PC-3 (cell line): ENCODE results near the gene SPIB. TPM values are rescaled to one million over a fixed set of nuclear protein-coding genes. Genes with fewer than 3 reads are reported as not detected.

ENCODE experiments used
- ATAC-seq: fragments of 200-7000 bp; cut with Tn5 transposase; 2 replicates; pipeline ENCODE4 v1.9.1; 2020; ENCODE audit warnings: mild to moderate bottlenecking, moderate library complexity
- BruUV-seq: library from RNA; stranded (reverse); fragments of 400-500 nt; replicated peaks from 2 replicates; lab custom pipeline; 2021; lab: Mats Ljungman, UMichigan
- CTCF ChIA-PET: fragments of 300-600 bp; sonication (Branson Sonifier 250); formaldehyde crosslinking; loops from one replicate; lab custom pipeline; 2022; ENCODE audit warnings: antibody characterized with exemption; lab: Charles Lee
- POLR2A ChIA-PET: fragments of 300-600 bp; sonication (Branson Sonifier 250); formaldehyde crosslinking; loops from one replicate; lab custom pipeline; 2022; ENCODE audit warnings: antibody characterized with exemption; ENCODE audit not compliant: unreplicated experiment; lab: Charles Lee
- DNase-seq: peaks from one replicate; pipeline ENCODE4 v3.0.0-alpha.2; 2015
- H2AFZ ChIP-seq: fragments of 300-600 bp; sonication (generic); 2 replicates; pipeline ENCODE4 v1.6.0; 2016; ENCODE audit warnings: antibody characterized with exemption, low read length
- H3F3A ChIP-seq: fragments of 300-600 bp; sonication (generic); one replicate; pipeline ENCODE4 v1.6.0; 2017; ENCODE audit warnings: antibody characterized with exemption, low read length, control low read depth, mild to moderate bottlenecking; ENCODE audit not compliant: unreplicated experiment
- H3K27ac ChIP-seq: fragments of 300-600 bp; sonication (generic); 2 replicates; pipeline ENCODE4 v1.5.1; 2016; ENCODE audit warnings: mild to moderate bottlenecking, low read length
- H3K27me3 ChIP-seq: fragments of 300-600 bp; sonication (generic); 2 replicates; pipeline ENCODE4 v1.6.1; 2016; ENCODE audit warnings: low read length, mixed read lengths
- H3K36me3 ChIP-seq: fragments of 300-600 bp; sonication (generic); 2 replicates; pipeline ENCODE4 v1.6.1; 2016; ENCODE audit warnings: low read depth, mixed run types, low read length, mixed read lengths
- H3K4me1 ChIP-seq: fragments of 300-600 bp; sonication (generic); 2 replicates; pipeline ENCODE4 v1.5.1; 2016; ENCODE audit warnings: low read length; ENCODE audit not compliant: insufficient read depth
- H3K4me2 ChIP-seq: fragments of 300-600 bp; sonication (generic); 2 replicates; pipeline ENCODE4 v1.6.0; 2016; ENCODE audit warnings: low read length
- H3K4me3 ChIP-seq: fragments of 300-600 bp; sonication (generic); 2 replicates; pipeline ENCODE4 v1.5.1; 2016; ENCODE audit warnings: mild to moderate bottlenecking, low read length, mixed read lengths
- H3K79me2 ChIP-seq: fragments of 300-600 bp; sonication (generic); 2 replicates; pipeline ENCODE4 v1.6.1; 2017; ENCODE audit warnings: low read length, mixed read lengths
- H3K9ac ChIP-seq: fragments of 300-600 bp; sonication (generic); 2 replicates; pipeline ENCODE4 v1.6.0; 2016; ENCODE audit warnings: mild to moderate bottlenecking, low read length
- H3K9me2 ChIP-seq: fragments of 300-600 bp; sonication (generic); replicated peaks from 2 replicates; pipeline ENCODE4 v1.6.1; 2016; ENCODE audit warnings: mixed run types, low read length, mixed read lengths
- H3K9me3 ChIP-seq: fragments of 300-600 bp; sonication (generic); 2 replicates; pipeline ENCODE4 v1.6.1; 2016; ENCODE audit warnings: low read length, mixed read lengths
- H4K20me1 ChIP-seq: fragments of 300-600 bp; sonication (generic); 2 replicates; pipeline ENCODE4 v1.6.1; 2016; ENCODE audit warnings: low read length, mixed read lengths
- EZH2 ChIP-seq: fragments of 300-600 bp; sonication (generic); IDR thresholded peaks from one replicate; pipeline ENCODE4 v1.6.1; 2017; ENCODE audit warnings: antibody characterized with exemption, mild to moderate bottlenecking, low read length; ENCODE audit not compliant: unreplicated experiment
- EZH2phosphoT487 ChIP-seq: fragments of 300-600 bp; sonication (generic); IDR thresholded peaks from 2 replicates; pipeline ENCODE4 v1.6.1; 2018; ENCODE audit warnings: mild to moderate bottlenecking, antibody characterized with exemption, low read length, borderline replicate concordance
- intact Hi-C: fragments of 100-400 bp; cut with micrococcal nuclease; formaldehyde crosslinking; loops from 2 replicates; pipeline ENCODE4 v1.9.0; 2023
- total RNA-seq: library from RNA; depleted of rRNA; stranded (reverse); fragments of >200 nt; gene quantifications from 2 replicates; pipeline ENCODE4 v1.2.3, GENCODE V29; 2014
- TF ChIP-seq, protein P1 (sequence below): fragments of 300-600 bp; sonication (generic); conservative IDR thresholded peaks from 2 replicates; pipeline ENCODE4 v1.5.1; 2017; ENCODE audit warnings: antibody characterized with exemption, low read depth, mild to moderate bottlenecking, low read length

SPIB gene
- total RNA-seq, 1 experiment from 2014 or later = not detected

DNA sequence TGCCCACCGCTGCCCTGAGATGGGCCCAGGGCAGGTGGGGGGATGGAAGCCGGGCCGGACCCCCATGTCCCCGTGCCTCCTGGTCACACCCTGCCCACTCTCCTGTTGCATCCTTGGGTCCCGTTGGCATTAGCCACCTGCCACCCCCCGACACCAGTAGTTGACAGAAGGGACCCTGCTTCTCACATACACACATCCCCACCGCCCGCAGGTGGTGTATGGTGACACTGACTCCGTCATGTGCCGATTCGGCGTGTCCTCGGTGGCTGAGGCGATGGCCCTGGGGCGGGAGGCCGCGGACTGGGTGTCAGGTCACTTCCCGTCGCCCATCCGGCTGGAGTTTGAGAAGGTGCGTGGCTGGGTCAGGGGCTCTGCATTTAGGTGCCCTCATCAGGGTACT, 5.2 kb upstream of the SPIB start:
- BruUV-seq = no TSS peak

DNA sequence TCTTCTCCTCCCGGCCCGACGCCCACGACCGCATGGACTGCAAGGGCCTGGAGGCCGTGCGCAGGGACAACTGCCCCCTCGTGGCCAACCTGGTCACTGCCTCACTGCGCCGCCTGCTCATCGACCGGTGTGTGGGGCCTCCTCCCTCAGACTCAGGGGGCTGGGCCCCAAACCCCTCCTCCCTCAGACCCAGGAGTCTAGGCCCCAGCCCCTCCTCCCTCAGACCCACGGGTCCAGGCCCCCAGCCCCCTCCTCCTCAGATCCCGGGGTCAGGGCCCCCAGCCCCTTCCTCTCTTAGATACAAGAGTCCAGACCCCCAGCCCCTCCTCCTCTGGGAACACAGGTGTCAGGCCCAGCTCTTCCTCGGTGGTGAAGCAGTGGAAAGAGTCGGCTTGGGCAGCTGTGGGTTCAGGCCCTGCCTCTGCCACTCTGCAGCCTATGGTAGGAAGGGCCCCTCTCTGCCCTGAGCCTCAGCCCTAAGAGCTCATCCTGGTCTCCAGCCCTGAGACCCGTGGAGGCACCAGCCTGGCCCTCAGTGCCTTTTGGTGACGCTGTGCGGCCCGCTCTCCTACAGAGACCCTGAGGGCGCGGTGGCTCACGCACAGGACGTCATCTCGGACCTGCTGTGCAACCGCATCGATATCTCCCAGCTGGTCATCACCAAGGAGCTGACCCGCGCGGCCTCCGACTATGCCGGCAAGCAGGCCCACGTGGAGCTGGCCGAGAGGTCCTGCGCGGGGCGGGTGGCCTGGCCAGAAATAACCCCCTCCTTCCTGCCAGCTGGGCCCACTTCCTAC, 3.7 kb upstream of the SPIB start:
- Histone ChIP-seq H3K9ac (no peak overlapping the region), H3F3A (no peaks in the 10 kb centered on the region), H3K4me2 (no peak overlapping the region), H3K4me1 (no peaks in the 10 kb centered on the region; the same call in 1 of the 2 replicates), H3K27ac (no peak overlapping the region), H3K9me3 (no peaks in the 10 kb centered on the region), H3K36me3 (peaks cover 27% of the 10 kb centered on the region), H3K79me2 (no peaks in the 10 kb centered on the region), H3K27me3 (peaks cover 23% of the 10 kb centered on the region), H4K20me1 (no peaks in the 10 kb centered on the region), H3K4me3 (no peak overlapping the region), H2AFZ (no peak overlapping the region), H3K9me2 (no peaks in the 10 kb centered on the region)
- CTCF ChIA-PET = interaction anchor here (0.6 to 0.8 kb wide), 2 partner anchors 45 to 68 kb away, joined by 3 to 7 read pairs; no protein-coding TSS in a partner anchor
- no peak for TF ChIP-seq EZH2phosphoT487
- TF ChIP-seq, protein P1, sequence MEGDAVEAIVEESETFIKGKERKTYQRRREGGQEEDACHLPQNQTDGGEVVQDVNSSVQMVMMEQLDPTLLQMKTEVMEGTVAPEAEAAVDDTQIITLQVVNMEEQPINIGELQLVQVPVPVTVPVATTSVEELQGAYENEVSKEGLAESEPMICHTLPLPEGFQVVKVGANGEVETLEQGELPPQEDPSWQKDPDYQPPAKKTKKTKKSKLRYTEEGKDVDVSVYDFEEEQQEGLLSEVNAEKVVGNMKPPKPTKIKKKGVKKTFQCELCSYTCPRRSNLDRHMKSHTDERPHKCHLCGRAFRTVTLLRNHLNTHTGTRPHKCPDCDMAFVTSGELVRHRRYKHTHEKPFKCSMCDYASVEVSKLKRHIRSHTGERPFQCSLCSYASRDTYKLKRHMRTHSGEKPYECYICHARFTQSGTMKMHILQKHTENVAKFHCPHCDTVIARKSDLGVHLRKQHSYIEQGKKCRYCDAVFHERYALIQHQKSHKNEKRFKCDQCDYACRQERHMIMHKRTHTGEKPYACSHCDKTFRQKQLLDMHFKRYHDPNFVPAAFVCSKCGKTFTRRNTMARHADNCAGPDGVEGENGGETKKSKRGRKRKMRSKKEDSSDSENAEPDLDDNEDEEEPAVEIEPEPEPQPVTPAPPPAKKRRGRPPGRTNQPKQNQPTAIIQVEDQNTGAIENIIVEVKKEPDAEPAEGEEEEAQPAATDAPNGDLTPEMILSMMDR = peak; percentile 73
- peak; percentile 24 for DNase-seq
- intact Hi-C loops = no loop called here
- peak; percentile 32; the same call in 1 of the 2 replicates for ATAC-seq
- no TSS peak for BruUV-seq
- POLR2A ChIA-PET = no interaction called here

More for the DNA sequence above, 5.2 kb upstream of the SPIB start:
- intact Hi-C loops = no loop called here
- no peak overlapping the region for H3K4me3 ChIP-seq
- no peaks in the 10 kb centered on the region for H3K9me3 ChIP-seq
- ChIA-PET CTCF (no interaction called here), POLR2A (no interaction called here)
- H3F3A ChIP-seq = no peaks in the 10 kb centered on the region
- H4K20me1 ChIP-seq = no peaks in the 10 kb centered on the region
- H3K27ac ChIP-seq = no peak overlapping the region
- H3K36me3 ChIP-seq = peaks cover 31% of the 10 kb centered on the region
- H2AFZ ChIP-seq = no peak overlapping the region
- H3K27me3 ChIP-seq = peaks cover 7% of the 10 kb centered on the region; the same call in 1 of the 2 replicates
- TF ChIP-seq EZH2 = no peak
- TF ChIP-seq EZH2phosphoT487 = no peak
- TF ChIP-seq, protein P1 = no peak
- H3K4me1 ChIP-seq = no peaks in the 10 kb centered on the region; the same call in 1 of the 2 replicates
- no peak overlapping the region for H3K9ac ChIP-seq
- no peak overlapping the region for H3K4me2 ChIP-seq
- no peak for DNase-seq
- no peak for ATAC-seq
- no peaks in the 10 kb centered on the region for H3K9me2 ChIP-seq
- no peaks in the 10 kb centered on the region for H3K79me2 ChIP-seq

- H3K9me2 ChIP-seq = no peaks in the 10 kb centered on the region
- H3K9me3 ChIP-seq = no peaks in the 10 kb centered on the region
- intact Hi-C loops = no loop called here
- TF ChIP-seq EZH2phosphoT487 (no peak), EZH2 (no peak)
- TF ChIP-seq, protein P1 = no peak
- ChIA-PET POLR2A (no interaction called here), CTCF (interaction anchor here (0.6 to 0.8 kb wide), 2 partner anchors 44 to 67 kb away, joined by 3 to 7 read pairs; no protein-coding TSS in a partner anchor)
- DNase-seq (no peak), ATAC-seq (no peak)
- peaks cover 21% of the 10 kb centered on the region for H3K36me3 ChIP-seq
- no peaks in the 10 kb centered on the region; the same call in 1 of the 2 replicates for H3K4me1 ChIP-seq
- H3K27me3 ChIP-seq = peaks cover 26% of the 10 kb centered on the region
- H3K9ac ChIP-seq = no peak overlapping the region
- no peak overlapping the region for H3K27ac ChIP-seq
- no peaks in the 10 kb centered on the region for H3K79me2 ChIP-seq
- H2AFZ ChIP-seq = no peak overlapping the region
- no peaks in the 10 kb centered on the region for H3F3A ChIP-seq
- H3K4me2 ChIP-seq = no peak overlapping the region
- no TSS peak for BruUV-seq
- no peaks in the 10 kb centered on the region for H4K20me1 ChIP-seq
- no peak overlapping the region for H3K4me3 ChIP-seq
These were observed 3.1 kb upstream of the SPIB start for GRCh38 chr19:50415661-50416033.
